ENCODE measurements around the gene SNIP1. TPM values are rescaled to one million over a fixed set of nuclear protein-coding genes. Genes with fewer than 3 reads are reported as not detected.
"Not testable (repeated sequence)": the region's sequence is repeated elsewhere in the genome, so short reads cannot be mapped to it uniquely, and the experiment has no call there.

The SNIP1 gene
- total and polyA plus RNA-seq, 12 donors = 4.0 to 22.4 (median 14.1) TPM

DNA sequence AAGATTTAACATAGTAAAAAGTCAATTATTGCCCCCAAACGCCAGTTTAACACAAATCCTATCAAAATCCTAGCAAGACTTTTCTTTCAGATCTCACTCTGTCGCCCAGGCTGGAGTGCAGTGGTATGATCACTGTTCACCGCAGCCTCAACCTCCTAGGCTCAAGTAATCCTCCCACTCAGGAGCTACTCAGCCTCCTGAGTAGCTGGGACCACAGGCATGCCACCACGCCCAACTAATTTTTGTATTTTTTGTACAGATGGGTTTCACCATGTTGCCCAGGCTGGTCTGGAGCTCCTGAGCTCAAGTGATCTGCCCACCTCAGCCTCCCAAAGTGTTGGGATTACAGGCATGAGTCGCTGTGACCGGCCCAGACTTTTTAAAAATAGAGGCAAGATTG is 4.8 kb downstream of the SNIP1 start:
- TF ChIP-seq, protein P1, sequence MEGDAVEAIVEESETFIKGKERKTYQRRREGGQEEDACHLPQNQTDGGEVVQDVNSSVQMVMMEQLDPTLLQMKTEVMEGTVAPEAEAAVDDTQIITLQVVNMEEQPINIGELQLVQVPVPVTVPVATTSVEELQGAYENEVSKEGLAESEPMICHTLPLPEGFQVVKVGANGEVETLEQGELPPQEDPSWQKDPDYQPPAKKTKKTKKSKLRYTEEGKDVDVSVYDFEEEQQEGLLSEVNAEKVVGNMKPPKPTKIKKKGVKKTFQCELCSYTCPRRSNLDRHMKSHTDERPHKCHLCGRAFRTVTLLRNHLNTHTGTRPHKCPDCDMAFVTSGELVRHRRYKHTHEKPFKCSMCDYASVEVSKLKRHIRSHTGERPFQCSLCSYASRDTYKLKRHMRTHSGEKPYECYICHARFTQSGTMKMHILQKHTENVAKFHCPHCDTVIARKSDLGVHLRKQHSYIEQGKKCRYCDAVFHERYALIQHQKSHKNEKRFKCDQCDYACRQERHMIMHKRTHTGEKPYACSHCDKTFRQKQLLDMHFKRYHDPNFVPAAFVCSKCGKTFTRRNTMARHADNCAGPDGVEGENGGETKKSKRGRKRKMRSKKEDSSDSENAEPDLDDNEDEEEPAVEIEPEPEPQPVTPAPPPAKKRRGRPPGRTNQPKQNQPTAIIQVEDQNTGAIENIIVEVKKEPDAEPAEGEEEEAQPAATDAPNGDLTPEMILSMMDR (IDR thresholded peaks at IDR 0.05) = no peak
- TF ChIP-seq POLR2A (IDR thresholded peaks at IDR 0.05) = no peak
- WGBS, 4 donors = 88 to 95% (median 91%) methylated on average over 6 of the region's 6 CpGs
- Histone ChIP-seq H3K36me3 (replicated peaks in 1 of 2) (peaks cover 3 to 47% of the 10 kb centered on the region in 2 donors), H3K4me3 (no peak overlapping the region), H3K27ac (no peak overlapping the region), H3K9me3 (replicated peaks in 1 of 3) (no peaks in the 10 kb centered on the region), H3K4me1 (replicated peaks in 1 of 2) (peaks cover 9 to 16% of the 10 kb centered on the region in 2 donors), H3K27me3 (no peaks in the 10 kb centered on the region)
- DNase-seq = no peak
- intact Hi-C loops (cut with DNase I) = no loop called here

DNA sequence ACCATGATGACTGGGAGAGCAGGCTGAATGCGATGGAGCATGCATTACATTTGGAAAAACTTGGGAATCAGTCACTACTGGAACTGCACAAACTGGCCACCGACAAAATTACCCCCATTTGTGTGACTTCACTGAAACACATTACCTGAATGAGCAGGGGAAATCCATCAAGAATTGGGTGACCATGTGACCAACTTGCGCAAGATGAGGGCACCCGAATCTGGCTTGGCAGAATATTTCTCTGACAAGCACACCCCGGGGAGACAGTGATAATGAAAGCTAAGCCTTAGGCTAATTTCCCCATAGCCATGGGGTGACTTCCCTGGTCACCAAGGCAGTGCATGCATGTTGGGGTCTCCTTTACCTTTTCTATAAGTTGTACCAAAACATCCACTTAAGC is 9.1 kb downstream of the SNIP1 start:
- Histone ChIP-seq H3K27me3 (no peaks in the 10 kb centered on the region), H3K27ac (no peak overlapping the region), H3K4me3 (no peak overlapping the region), H3K4me1 (replicated peaks in 1 of 2) (peaks cover 0 to under 1% of the 10 kb centered on the region in 2 donors), H3K9me3 (replicated peaks in 1 of 3) (no peaks in the 10 kb centered on the region), H3K36me3 (replicated peaks in 1 of 2) (peaks cover 0 to 54% of the 10 kb centered on the region in 2 donors)
- TF ChIP-seq, protein P1 (IDR thresholded peaks at IDR 0.05) = no peak
- TF ChIP-seq POLR2A (IDR thresholded peaks at IDR 0.05) = no peak
- intact Hi-C loops (cut with DNase I) = no loop called here
- DNase-seq = no peak
- 73 to 80% (median 77%) methylated on average over 5 of the region's 5 CpGs for WGBS, 4 donors

DNA sequence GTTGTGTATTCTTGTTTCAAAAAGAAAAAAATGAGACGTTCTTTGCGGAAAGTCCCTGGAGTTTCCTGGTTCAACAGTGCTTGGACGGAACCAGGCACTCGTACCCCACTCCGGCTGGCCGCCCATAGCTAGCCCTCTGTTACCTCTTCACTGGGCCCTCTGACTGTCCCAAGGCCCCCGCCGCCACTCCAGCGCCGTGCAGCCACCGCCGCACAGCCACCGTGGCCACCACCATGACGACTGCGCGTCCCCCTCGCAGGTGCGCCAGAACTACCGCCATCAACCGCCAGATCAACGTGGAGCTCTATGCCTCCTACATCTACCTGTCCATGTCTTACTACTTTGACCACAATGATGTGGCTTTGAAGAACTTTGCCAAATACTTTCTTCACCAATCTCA is 9.6 kb downstream of the SNIP1 start:
- TF ChIP-seq, protein P1 (IDR thresholded peaks at IDR 0.05) = no peak
- no peak for TF ChIP-seq POLR2A (IDR thresholded peaks at IDR 0.05)
- no peaks in the 10 kb centered on the region for H3K4me1 ChIP-seq (replicated peaks in 1 of 2)
- H3K27ac ChIP-seq = no peak overlapping the region
- no peaks in the 10 kb centered on the region for H3K27me3 ChIP-seq
- no peak overlapping the region for H3K4me3 ChIP-seq
- H3K9me3 ChIP-seq (replicated peaks in 1 of 3) = no peaks in the 10 kb centered on the region
- peaks cover 0 to 59% of the 10 kb centered on the region in 2 donors for H3K36me3 ChIP-seq (replicated peaks in 1 of 2)
- intact Hi-C loops (cut with DNase I) = no loop called here
- DNase-seq = no peak
- 94 to 99% (median 97%) methylated on average over 20 to 21 of the region's 21 CpGs for WGBS, 4 donors

DNA sequence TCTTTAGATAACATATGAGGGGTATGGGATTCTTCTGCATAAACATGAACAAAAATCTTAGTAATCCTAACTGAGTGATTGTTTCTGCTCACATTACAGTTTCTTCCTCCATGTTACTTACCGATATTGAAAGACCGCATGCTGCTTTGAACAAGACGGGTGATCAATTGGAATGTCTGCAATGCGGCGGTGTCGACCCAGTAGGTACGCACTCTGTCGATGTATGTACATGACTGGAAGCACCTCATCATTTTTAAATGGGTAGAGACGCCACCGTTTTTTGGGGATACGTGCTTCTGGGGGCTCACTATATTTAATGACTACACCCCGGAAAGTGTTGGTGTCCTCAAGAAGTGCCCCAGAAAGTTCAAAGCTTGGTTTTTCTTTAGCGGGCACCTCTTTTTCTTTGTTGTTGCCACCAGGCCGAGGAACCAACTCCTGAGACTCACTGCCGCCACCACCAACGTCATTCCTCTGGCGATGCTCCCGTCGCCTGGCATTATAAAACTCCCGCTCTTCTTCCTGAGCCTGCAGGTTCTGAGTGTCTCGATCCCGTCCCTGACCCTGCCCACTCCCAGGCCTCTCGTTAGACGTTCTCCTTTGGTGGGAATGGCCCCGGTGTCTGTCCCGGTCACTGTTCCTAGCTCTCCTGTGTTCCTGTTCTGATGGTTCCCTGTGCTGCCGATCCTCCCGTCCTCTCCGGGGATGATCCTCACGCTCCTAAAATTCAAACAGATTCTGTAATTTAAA is 13.9 kb downstream of the SNIP1 start:
- Histone ChIP-seq H3K36me3 (replicated peaks in 1 of 2) (peaks cover 0 to 65% of the 10 kb centered on the region in 2 donors), H3K4me1 (replicated peaks in 1 of 2) (no peaks in the 10 kb centered on the region), H3K9me3 (replicated peaks in 1 of 3) (no peaks in the 10 kb centered on the region), H3K4me3 (no peak overlapping the region), H3K27ac (no peak overlapping the region), H3K27me3 (no peaks in the 10 kb centered on the region)
- intact Hi-C loops (cut with DNase I) = no loop called here
- 94 to 96% (median 96%) methylated on average over 30 of the region's 30 CpGs for WGBS, 4 donors
- no peak for TF ChIP-seq POLR2A (IDR thresholded peaks at IDR 0.05)
- TF ChIP-seq, protein P1 (IDR thresholded peaks at IDR 0.05) = no peak
- no peak for DNase-seq

DNA sequence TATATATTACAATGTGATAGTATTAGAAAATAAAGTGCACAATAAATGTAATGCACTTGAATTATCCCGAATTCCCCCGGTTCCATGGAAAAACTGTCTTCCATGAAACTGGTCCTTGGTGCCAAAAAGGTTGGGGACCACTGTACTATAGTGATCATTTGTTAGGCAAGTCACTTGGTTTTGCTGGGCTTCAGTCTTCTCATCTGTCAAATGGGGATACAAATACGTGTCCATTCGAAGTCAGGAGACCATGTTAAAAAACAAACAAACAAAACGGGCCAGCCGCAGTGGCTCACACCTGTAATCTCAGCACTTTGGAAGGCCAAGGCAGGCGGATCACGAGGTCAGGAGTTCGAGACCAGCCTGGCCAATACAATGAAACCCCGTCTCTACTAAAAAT is 14.9 kb downstream of the SNIP1 start:
- H3K4me3 ChIP-seq; DNase-seq; H3K27me3 ChIP-seq; intact Hi-C loops (cut with DNase I); H3K27ac ChIP-seq; H3K9me3 ChIP-seq (replicated peaks in 1 of 3); H3K4me1 ChIP-seq (replicated peaks in 1 of 2): not testable (repeated sequence)
- 90 to 97% (median 96%) methylated on average over 10 of the region's 10 CpGs for WGBS, 4 donors
- peaks cover 0 to 54% of the 10 kb centered on the region in 2 donors for H3K36me3 ChIP-seq (replicated peaks in 1 of 2)
